Measurements from ENCODE around the gene SH3PXD2B.

The SH3PXD2B gene

GRCh38 chr5:172454358-172455086, at the start of gene SH3PXD2B:
Gene SH3PXD2B, minus strand, starts transcription at chr5:172454525. Its CDS starts 173 bp downstream, at chr5:172454352.
- DNase-seq: no peak

- no peak for DNase-seq
These were observed 48.6 kb upstream of the SH3PXD2B start for GRCh38 chr5:172502969-172503368.

GRCh38 chr5:172502410-172502809, 48.1 kb upstream of the SH3PXD2B start:
- no peak for DNase-seq

GRCh38 chr5:172501708-172502320, 47.5 kb upstream of the SH3PXD2B start:
- DNase-seq: no peak

GRCh38 chr5:172499287-172499686, 45.0 kb upstream of the SH3PXD2B start:
- DNase-seq: no peak

- no peak for DNase-seq
These were observed 44.3 kb upstream of the SH3PXD2B start for GRCh38 chr5:172498431-172499129.

- no peak for DNase-seq
These were observed 43.4 kb upstream of the SH3PXD2B start for GRCh38 chr5:172497591-172498255.

- DNase-seq: no peak
These were observed 42.5 kb upstream of the SH3PXD2B start for GRCh38 chr5:172496671-172497371.

- DNase-seq: no peak
These were observed 40.5 kb upstream of the SH3PXD2B start for GRCh38 chr5:172494630-172495505.

GRCh38 chr5:172493906-172494305, 39.6 kb upstream of the SH3PXD2B start:
- DNase-seq: no peak

- DNase-seq: no peak
These were observed 39.1 kb upstream of the SH3PXD2B start for GRCh38 chr5:172493461-172493860.

- no peak for DNase-seq
These were observed 38.7 kb upstream of the SH3PXD2B start for GRCh38 chr5:172493002-172493401.

GRCh38 chr5:172492097-172492840, 37.9 kb upstream of the SH3PXD2B start:
- no peak for DNase-seq

- DNase-seq: no peak
These were observed 37.2 kb upstream of the SH3PXD2B start for GRCh38 chr5:172491481-172491880.

- DNase-seq: no peak
These were observed 36.5 kb upstream of the SH3PXD2B start for GRCh38 chr5:172490514-172491461.

GRCh38 chr5:172488221-172488620, 33.9 kb upstream of the SH3PXD2B start:
- DNase-seq: no peak

GRCh38 chr5:172487671-172488070, 33.3 kb upstream of the SH3PXD2B start:
- DNase-seq: no peak

GRCh38 chr5:172486912-172487311, 32.6 kb upstream of the SH3PXD2B start:
- no peak for DNase-seq

GRCh38 chr5:172486451-172486850, 32.1 kb upstream of the SH3PXD2B start:
- DNase-seq: no peak
